ENCODE data around the gene SMIM17.

- no peak for TF ChIP-seq CTCF (IDR thresholded peaks at IDR 0.05)
- no peak for TF ChIP-seq EZH2 (IDR thresholded peaks at IDR 0.05)
Measured at GRCh38 chr19:56633021-56633420, 9.9 kb upstream of the SMIM17 start.

Data from neural progenitor cell (in vitro differentiated cells).